ENCODE data around the gene CTNNA1. TPM values are rescaled to one million over a fixed set of nuclear protein-coding genes. Genes with fewer than 3 reads are reported as not detected.
"Not testable (repeated sequence)": the region's sequence is repeated elsewhere in the genome, so short reads cannot be mapped to it uniquely, and the experiment has no call there.

Gene CTNNA1
- total RNA-seq, 2 donors from 2014 or later: 400 to 483 TPM

GRCh38 chr5:138745268-138745667 is 8.0 kb upstream of the CTNNA1 start:
- no peak overlapping the region for H3K4me3 ChIP-seq
- no peaks in the 10 kb centered on the region for H3K27me3 ChIP-seq
- no peaks in the 10 kb centered on the region for H3K9me3 ChIP-seq
- no peaks in the 10 kb centered on the region for H3K4me1 ChIP-seq
- intact Hi-C loops (cut with DNase I): no loop called here
- H3K9ac ChIP-seq (ENCODE audit: low read depth in 2 of 2, low read length in 2 of 2): no peak overlapping the region
- no peak for DNase-seq
- TF ChIP-seq CTCF (IDR thresholded peaks at IDR 0.05): no peak
- no peaks in the 10 kb centered on the region for H3K36me3 ChIP-seq
- no peak overlapping the region for H3K27ac ChIP-seq

- no peak for DNase-seq
- no peaks in the 10 kb centered on the region for H3K9me3 ChIP-seq
- H3K27ac ChIP-seq: no peak overlapping the region
- H3K9ac ChIP-seq (ENCODE audit: low read depth in 2 of 2, low read length in 2 of 2): no peak overlapping the region
- no peak overlapping the region for H3K4me3 ChIP-seq
- TF ChIP-seq CTCF (IDR thresholded peaks at IDR 0.05): no peak
- intact Hi-C loops (cut with DNase I): no loop called here
- no peaks in the 10 kb centered on the region for H3K4me1 ChIP-seq
- no peaks in the 10 kb centered on the region for H3K36me3 ChIP-seq
- H3K27me3 ChIP-seq: no peaks in the 10 kb centered on the region
Measured at GRCh38 chr5:138748630-138749081, 4.6 kb upstream of the CTNNA1 start.

- H3K9ac ChIP-seq (ENCODE audit: low read depth in 2 of 2, low read length in 2 of 2); H3K27ac ChIP-seq; H3K4me3 ChIP-seq; intact Hi-C loops (cut with DNase I); H3K9me3 ChIP-seq; DNase-seq; H3K36me3 ChIP-seq; H3K27me3 ChIP-seq; H3K4me1 ChIP-seq: not testable (repeated sequence)
Measured at GRCh38 chr5:138751344-138751743, 1.9 kb upstream of the CTNNA1 start.

GRCh38 chr5:138752341-138752950 is 779 bp upstream of the CTNNA1 start:
- Histone ChIP-seq H3K9ac (ENCODE audit: low read depth in 2 of 2, low read length in 2 of 2) (peak overlapping the region; percentile 90 to 92), H3K27ac (peak overlapping the region; percentile 100), H3K27me3 (no peaks in the 10 kb centered on the region), H3K36me3 (no peaks in the 10 kb centered on the region), H3K9me3 (no peaks in the 10 kb centered on the region), H3K4me3 (peak overlapping the region; percentile 93), H3K4me1 (no peaks in the 10 kb centered on the region)
- intact Hi-C loops (cut with DNase I): no loop called here
- peak; percentile 51 for DNase-seq
- TF ChIP-seq CTCF (IDR thresholded peaks at IDR 0.05): no peak

GRCh38 chr5:138753794-138754698 is 821 bp downstream of the CTNNA1 start:
- Histone ChIP-seq H3K9ac (ENCODE audit: low read depth in 2 of 2, low read length in 2 of 2) (peak overlapping the region; percentile 91 to 93), H3K4me1 (no peaks in the 10 kb centered on the region), H3K9me3 (no peaks in the 10 kb centered on the region), H3K4me3 (peak overlapping the region; percentile 93), H3K27me3 (no peaks in the 10 kb centered on the region), H3K36me3 (no peaks in the 10 kb centered on the region), H3K27ac (peak overlapping the region; percentile 100)
- DNase-seq: peak; percentile 95
- TF ChIP-seq CTCF (IDR thresholded peaks at IDR 0.05): no peak
- intact Hi-C loops (cut with DNase I): no loop called here

GRCh38 chr5:138754699-138755057 is 1.5 kb downstream of the CTNNA1 start:
- DNase-seq: no peak
- intact Hi-C loops (cut with DNase I): no loop called here
- Histone ChIP-seq H3K4me3 (peak overlapping the region; percentile 93), H3K9ac (ENCODE audit: low read depth in 2 of 2, low read length in 2 of 2) (peak overlapping the region in 1 of 2 donors; percentile 91), H3K4me1 (no peaks in the 10 kb centered on the region), H3K27ac (peak overlapping the region; percentile 100), H3K36me3 (no peaks in the 10 kb centered on the region), H3K9me3 (no peaks in the 10 kb centered on the region), H3K27me3 (no peaks in the 10 kb centered on the region)
- TF ChIP-seq CTCF (IDR thresholded peaks at IDR 0.05): no peak
